HG03378 (cell line): Measurements from ENCODE around the gene SETD2.
A peak's percentile ranks its signal among the peaks of the same experiment; 100 is the strongest.

Experiments used
- ATAC-seq: cut with Tn5 transposase; IDR thresholded peaks from one replicate; pipeline ENCODE4 v1.9.1; 2021; ENCODE audit warnings: mild to moderate bottlenecking, moderate library complexity; ENCODE audit not compliant: unreplicated experiment

Gene SETD2

GRCh38 chr3:46999516-47000197 is 164.3 kb downstream of the SETD2 start:
- no peak for ATAC-seq

- no peak for ATAC-seq
Observed at GRCh38 chr3:46998852-46999515, 164.9 kb downstream of the SETD2 start.

- no peak for ATAC-seq
Observed at GRCh38 chr3:46998121-46998851, 165.6 kb downstream of the SETD2 start.

- no peak for ATAC-seq
Observed at GRCh38 chr3:46997453-46998091, 166.3 kb downstream of the SETD2 start.

DNA sequence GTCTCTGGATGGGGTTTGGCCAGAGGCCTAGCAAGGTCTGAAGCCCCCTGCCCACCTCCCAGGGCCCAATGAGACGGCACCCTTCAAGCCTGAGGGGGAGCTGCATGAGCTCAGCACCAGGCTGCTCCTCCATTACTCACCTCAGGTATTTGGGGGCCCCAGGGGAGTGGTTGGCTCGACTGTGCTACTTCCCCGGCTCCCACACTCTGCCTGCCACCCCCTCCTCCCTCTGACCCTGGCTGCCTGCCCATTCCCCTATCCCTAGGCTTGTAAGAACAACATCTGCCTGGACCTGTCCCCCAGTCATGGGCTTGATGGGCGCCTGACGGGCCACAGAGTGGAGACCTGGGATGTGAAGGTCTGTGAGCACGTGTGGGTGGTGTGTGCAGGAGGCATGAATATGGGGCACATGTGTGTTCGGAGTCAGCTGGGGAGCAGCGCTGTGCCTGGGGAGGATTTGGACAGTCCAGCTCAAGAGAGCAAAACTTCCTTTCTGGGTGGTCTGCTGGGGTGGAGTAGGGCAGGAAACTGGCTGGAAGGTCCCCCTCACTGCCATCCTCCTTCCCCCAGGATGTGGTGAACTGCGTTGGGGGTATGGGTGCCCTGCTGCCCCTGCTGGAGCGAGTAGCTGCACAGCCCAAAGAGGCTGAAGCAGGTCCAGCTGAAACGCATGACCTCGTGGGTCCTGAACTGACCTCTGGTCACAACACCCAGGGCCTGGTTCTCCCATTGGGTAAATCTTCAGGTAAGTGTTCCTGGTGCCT is 167.0 kb downstream of the SETD2 start:
- no peak for ATAC-seq

- ATAC-seq = no peak
Observed at GRCh38 chr3:46995901-46996562, 167.9 kb downstream of the SETD2 start.

DNA sequence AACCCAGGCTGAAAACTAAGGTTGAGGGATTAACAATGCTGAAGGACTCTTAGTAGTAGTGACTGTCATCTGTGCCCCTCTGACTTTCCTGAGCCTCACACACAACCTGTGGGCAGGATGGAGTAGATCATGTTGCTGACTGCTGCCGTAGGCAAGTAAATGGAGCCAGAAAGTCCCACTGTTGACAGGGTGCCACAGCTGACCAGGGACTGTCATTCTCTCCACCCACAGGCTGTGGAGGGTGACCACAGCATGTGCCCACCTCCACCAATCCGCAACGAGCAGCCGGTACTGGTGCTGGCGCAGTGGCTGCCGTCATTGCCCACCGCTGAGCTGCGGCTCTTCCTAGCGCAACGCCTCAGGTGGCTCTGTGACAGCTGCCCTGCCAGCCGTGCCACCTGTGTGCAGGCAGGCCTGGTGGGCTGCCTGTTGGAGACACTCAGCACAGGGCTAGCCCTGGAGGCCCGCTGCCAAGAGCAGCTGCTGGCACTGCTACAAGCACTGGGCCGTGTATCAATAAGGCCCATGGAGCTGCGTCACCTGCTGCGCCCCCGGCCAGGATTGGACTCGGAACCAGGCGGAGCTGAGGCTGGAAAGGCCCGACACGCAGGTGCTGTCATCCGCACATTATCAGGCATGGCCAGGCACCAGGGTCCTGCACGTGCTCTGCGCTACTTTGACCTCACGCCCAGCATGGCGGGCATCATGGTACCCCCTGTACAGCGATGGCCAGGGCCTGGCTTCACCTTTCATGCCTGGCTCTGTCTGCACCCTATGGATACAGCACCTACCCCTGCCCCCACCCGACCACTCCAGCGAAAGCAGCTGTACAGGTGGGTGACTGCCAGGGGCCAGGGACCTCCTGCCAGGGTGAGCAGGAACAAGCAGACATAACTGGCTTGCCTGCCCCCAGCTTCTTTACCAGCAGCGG is 168.8 kb downstream of the SETD2 start:
- no peak for ATAC-seq

DNA sequence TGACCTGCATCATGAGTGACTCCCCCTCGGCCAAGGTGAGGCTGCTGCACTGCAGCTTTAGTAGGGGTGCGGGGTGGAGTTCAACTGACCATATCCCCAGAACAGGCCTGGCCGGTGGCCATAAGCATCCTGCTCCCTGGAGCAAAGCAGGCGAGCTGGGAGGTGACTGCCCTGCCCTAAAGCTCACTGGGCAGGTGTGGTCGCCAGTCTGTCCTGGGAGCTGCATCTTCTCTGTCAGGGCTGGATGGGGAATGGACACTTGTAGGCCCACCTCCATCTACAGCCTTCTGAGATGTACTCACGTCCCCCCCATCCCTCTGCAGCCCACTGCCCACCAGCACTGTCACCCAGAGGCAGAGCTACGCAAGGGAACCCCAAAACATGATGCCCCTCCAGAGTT is 169.9 kb downstream of the SETD2 start:
- ATAC-seq = no peak

DNA sequence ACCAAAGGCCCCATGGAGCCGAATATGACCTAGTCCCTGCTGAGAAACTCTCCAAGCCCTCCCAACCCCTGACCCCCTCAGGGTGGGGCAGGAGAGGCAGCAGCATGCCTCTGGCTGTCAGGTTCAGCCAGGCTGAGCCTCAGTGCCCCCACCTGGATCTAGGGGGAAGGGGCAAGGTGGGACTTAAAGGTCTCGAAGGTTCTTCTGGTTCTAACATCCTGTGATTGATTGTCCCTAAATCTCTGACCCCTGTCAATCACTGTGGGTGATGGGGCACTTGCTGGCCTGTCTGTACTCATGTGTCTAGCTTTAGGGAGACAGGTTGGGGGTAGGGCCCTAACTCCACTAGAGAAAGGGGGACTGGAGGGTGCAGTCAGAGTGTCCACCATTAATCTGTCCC is 170.6 kb downstream of the SETD2 start:
- ATAC-seq = no peak

DNA sequence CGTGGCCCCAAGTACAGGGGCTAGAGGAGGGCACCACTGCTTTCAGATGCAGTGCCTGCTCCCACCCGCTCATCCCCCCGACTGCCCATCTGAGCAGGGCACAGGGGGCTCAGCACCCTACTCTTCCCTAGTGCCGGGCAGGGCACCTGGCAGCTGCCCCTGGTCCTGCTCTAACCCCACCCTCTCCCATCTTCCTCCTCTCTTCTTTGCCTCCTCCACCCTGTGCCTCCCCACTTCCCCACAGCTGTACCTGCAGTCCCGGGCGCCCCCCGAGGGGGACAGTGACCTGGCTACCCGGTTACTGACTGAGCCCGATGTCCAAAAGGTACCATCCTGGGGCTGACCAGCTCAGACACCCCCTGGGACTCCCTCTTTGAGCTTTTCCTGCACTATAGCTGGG is 171.7 kb downstream of the SETD2 start:
- ATAC-seq = no peak

- no peak for ATAC-seq
Observed at GRCh38 chr3:46991406-46992165, 172.3 kb downstream of the SETD2 start.

DNA sequence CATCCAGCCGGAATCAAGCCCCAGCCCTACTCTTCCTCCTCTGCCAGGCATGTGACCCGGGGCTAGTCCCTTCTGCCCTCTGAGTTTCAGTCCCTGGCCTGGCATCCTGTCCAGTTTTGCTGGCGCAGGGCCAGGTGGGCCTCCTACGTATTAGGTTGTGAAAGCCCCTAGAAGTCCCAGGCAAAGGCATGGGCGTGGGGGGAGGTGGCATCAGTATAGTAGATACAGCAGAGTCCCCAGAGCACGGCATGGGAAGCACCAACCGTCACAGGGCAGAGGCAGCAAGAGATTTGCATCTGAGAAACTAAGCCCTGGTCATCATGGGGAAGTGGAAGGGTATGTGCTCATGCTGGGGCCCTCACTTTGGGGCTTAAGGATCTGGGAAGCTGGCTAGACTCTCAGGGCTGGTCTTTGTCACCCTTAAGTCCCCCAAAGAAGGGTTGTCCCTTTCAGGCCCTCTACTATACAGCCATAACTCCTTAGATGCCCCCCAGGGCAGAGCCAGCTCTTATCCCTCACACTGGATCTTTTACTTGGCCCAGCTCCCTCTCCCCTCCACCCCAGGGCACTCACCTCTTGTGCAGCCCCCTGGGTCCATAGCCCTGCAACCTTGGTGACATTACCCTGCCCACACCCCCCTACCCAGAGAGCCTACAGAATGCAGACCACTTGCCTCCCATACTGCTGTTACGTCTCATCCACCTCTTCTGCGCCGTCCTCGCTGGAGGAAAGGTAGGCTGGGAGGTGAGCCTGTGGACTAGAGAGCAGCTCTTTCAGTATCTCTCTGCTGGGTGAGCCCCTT is 173.1 kb downstream of the SETD2 start:
- peak; percentile 45 for ATAC-seq

DNA sequence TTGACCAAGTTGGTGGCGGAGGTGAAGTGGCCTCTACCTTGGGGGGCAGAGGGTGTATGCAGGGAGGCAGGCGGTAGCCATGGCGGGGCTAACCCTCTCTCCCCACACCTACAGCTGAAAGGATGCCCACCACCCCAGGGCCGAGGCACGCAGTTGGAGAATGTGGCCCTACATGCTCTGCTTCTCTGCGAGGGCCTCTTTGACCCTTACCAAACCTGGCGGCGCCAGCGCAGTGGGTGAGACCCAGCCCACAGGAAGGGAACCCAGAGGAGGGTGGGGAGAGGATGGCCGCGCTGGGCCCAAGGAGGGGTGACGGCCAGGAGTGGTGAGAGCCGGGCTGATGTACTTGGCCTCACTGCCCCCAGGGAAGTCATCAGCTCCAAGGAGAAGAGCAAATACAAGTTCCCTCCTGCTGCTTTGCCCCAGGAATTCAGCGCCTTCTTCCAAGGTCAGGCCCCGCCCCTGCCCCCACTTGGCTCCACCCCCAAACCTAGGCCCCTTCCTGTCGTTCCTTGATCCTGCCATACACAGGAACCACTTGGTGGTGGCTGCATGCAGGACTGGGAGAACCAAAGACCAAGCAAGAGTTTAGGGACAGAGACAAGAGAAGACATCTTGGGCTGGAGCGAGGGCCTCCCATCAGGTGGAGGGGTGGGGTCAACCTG is 174.6 kb downstream of the SETD2 start:
- no peak for ATAC-seq

GRCh38 chr3:46988616-46989015 is 175.3 kb downstream of the SETD2 start:
- ATAC-seq = no peak

DNA sequence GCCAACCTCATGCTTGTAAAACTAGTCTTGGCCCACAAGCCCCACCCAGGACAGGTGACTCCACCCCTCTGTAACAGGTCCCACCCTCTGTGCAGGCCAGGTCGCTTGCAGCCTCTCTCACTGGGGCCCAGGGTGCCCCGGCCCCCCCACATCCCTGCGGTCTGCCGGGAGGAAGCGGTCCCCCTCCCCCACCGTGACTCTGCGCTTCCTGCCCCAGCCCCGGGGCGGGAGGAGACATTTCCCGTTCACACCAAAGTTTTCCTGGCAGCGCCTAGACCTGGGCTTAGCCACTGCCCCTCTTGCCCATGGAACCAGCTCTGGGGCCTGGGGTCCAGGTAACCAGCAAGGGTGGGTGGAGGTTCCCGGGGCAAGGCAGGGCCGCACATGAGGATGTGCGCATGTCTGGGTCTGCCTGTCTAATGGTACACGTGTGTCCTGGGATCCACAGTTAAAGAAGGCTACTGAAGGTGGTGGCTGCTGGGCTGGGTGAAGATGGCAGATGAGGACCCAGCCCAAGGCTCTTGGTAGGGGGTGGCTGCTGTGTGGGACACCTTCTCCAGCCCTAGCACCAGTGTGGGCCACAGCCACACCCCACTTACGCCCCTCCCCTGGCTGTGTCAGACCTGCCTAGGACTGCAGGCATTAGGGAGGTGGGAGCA is 176.0 kb downstream of the SETD2 start:
- ATAC-seq = peak; percentile 47

GRCh38 chr3:46987319-46987742 is 176.6 kb downstream of the SETD2 start:
- ATAC-seq = no peak
